Omental fat pad (tissue), 4 donors: Measurements from ENCODE around the gene TMED7. TPM values are rescaled to one million over a fixed set of nuclear protein-coding genes. Genes with fewer than 3 reads are reported as not detected.

ENCODE experiments used
- ATAC-seq: fragments of 150-250 bp; one replicate; pipeline ENCODE4 v1.9.1; 2016; ENCODE audit warnings: mild to moderate bottlenecking, moderate library complexity; ENCODE audit not compliant: low FRiP score
- DNase-seq: peaks from one replicate; pipeline ENCODE4 v3.0.0-alpha.2; 2019; ENCODE audit warnings: low spot score
- total RNA-seq, 4 donors: library from RNA; depleted of rRNA; stranded (reverse); fragments of >200 nt; gene quantifications; one replicate each; pipeline ENCODE4 v1.1.0, GENCODE V29; 2016
- TF ChIP-seq, protein P1 (sequence below), 3 donors: fragments of 450-650 bp; IDR thresholded peaks; one replicate each; pipeline ENCODE4 v1.5.1; 2016 to 2017; ENCODE audit warnings: antibody characterized with exemption in 3 of 3, mild to moderate bottlenecking in 3 of 3, moderate library complexity in 2 of 3

The TMED7 gene
- total RNA-seq, 4 donors from 2014 or later: 73.1 to 88.5 (median 80.3) TPM

DNA sequence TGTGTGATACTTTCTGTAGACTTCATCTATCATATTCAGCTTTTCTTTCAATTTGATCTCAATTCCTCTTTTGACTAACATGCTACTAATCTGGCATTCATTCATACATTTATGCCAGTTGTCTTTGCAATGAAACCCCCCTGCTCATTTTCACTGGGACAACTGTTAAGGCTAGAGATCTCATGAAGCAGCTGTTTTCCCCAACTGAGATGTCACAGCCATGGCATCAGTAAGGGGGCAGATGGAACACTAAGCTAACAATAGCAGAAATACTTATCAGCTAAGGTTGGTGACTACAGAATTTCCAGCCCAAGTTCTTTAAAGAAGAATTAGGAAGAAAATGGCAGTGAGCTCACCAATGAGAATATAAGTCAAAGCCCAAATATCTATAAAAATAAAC, 9.4 kb downstream of the TMED7 start:
- TF ChIP-seq, protein P1, sequence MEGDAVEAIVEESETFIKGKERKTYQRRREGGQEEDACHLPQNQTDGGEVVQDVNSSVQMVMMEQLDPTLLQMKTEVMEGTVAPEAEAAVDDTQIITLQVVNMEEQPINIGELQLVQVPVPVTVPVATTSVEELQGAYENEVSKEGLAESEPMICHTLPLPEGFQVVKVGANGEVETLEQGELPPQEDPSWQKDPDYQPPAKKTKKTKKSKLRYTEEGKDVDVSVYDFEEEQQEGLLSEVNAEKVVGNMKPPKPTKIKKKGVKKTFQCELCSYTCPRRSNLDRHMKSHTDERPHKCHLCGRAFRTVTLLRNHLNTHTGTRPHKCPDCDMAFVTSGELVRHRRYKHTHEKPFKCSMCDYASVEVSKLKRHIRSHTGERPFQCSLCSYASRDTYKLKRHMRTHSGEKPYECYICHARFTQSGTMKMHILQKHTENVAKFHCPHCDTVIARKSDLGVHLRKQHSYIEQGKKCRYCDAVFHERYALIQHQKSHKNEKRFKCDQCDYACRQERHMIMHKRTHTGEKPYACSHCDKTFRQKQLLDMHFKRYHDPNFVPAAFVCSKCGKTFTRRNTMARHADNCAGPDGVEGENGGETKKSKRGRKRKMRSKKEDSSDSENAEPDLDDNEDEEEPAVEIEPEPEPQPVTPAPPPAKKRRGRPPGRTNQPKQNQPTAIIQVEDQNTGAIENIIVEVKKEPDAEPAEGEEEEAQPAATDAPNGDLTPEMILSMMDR (IDR thresholded peaks at IDR 0.05): no peak
- no peak for DNase-seq
- ATAC-seq: no peak

DNA sequence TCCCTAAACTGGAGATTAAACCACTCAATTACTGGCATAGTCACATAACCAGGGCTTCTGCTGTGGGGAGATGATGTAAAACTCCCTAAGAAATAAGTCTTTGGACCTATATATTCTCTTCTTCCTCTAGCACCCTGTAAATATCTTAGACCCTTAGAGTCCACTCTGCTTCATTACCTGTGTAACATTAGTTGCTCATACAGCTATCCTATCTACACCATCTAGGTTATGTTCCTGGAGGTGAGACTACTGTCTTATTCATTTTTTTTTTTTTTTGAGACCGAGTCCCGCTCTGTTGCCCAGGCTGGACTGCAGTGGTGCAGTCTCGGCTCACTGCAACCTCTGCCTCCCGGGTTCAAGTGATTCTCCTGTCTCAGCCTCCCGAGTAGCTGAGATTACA, 14.0 kb downstream of the TMED7 start:
- TF ChIP-seq, protein P1 (IDR thresholded peaks at IDR 0.05): no peak
- no peak for ATAC-seq
- no peak for DNase-seq

DNA sequence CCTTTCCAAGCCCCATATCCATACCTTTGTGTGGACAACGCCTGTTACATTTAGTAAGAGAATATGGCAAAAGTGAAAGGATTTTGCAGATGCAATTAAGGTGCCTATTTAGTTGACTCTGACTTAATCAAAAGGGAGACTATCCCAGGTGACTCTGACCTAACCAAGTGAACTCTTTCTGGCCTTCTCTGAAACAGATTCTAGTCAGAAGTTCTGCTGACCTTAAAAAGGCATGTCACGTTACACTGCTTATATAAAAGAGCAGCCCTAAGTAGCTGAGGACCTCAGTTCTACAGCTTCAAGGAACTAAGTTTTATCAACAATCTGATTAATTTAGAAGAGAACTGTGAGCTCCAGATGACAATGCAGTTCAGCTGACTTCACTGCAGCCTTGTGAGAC, 17.9 kb downstream of the TMED7 start:
- ATAC-seq (no peak), DNase-seq (no peak)
- TF ChIP-seq, protein P1 (IDR thresholded peaks at IDR 0.05): no peak

DNA sequence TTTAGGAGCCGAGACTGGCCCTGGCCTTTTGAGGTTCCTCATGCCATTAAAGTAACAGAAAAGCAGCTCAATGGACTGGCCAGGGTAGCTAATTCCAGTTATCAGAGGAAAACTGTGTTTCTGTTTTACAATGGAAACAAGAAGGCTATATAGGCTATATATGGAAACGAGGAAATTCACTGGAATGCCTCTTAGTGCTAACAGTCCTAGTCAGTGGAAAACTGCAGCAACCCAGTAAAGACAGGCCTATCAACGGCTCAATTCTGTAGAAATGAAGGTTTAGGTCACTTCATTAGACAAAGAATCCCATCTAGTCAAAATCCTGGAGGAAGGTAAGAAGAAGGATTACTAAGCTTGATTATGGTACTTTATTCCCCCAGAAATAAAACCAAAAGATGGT, 20.4 kb downstream of the TMED7 start:
- no peak for ATAC-seq
- TF ChIP-seq, protein P1 (IDR thresholded peaks at IDR 0.05): no peak
- no peak for DNase-seq

DNA sequence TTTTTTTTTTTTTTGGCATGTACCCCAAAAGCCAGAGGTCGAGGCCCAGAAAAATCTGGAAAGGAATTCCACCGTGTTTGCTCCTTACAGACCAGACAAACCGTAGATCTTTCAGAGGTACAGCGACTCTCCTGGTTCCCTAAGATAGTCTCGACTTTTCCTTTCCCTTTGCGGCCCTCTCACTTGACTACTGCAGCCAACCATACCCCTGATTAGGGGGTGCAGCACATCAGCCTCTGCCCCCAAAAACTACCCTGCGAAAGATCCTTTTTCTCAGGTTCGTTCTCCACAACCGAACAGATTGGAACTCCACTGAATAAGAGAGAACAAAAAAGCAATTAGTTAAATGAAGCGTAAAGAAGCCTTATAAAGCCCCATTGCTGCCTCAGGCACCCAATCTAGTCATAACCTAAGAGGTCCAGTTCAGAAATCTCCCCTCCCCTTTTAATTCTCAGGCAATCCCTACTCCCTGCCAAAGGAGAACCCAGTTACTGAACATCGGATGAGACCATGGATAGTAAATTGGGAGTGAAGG, 23.2 kb downstream of the TMED7 start:
- TF ChIP-seq, protein P1 (IDR thresholded peaks at IDR 0.05): no peak
- DNase-seq (no peak), ATAC-seq (no peak)

DNA sequence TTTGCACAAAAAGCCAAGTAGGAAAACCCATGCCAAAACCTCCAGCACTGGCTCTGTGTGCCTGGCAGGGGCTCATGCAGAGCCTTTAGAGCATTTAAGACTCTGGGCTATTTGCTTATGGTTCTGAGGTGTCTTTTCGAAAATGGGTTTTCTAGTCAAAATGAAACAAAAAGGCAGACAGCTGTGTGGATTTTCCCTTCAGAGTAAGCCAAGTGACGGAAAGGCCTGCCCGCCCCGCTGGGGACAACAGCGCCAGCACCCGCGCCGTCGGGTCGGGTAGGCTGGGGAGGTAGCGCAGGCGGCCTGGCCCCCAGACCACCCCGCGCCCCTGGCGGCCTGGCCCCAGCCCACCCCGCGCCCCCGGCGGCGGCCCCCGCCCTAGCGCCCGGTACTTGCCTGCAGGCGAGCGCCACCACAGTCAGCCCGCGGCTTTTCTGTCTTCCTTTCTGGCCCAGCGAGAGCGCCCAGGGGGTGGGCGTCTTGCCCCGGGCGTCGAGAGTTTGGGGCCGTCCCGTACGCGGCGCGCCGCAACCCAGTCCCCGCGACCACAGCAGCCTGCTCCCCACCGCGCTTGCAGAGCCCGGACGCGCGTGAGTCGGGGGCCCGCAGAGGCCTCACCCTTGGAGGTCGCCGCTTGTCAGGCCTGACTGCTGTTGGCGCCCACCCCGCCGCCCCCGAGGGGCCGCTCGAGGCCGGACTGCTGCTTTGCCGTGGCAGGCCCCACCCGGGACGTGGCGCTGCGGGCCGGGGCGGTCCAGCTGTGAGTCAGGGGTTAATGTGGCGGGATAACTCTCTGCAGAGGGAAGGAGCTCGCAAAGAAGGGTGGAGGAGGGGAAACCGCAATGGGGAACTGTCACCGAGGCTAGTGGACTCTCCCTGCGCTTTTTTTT, 23.9 kb downstream of the TMED7 start, which contains the start of gene TICAM2:
TSS of gene TICAM2 (minus strand) at position 779 of the 890 bp plus-strand sequence. CDS start 21,223 bp downstream, outside the sequence.
- peak; percentile 33 for DNase-seq

More for the DNA sequence above, 23.9 kb downstream of the TMED7 start, which contains the start of gene TICAM2:
- ATAC-seq: peak; percentile 84
- TF ChIP-seq, protein P1 (IDR thresholded peaks at IDR 0.05): no peak
